Endometrial microvascular endothelial cells (primary cell): ENCODE measurements around the gene ARID1B. TPM values are rescaled to one million over a fixed set of nuclear protein-coding genes. Genes with fewer than 3 reads are reported as not detected.

Experiments used
- in situ Hi-C: cut with HindIII; loops from 2 replicates; pipeline ENCODE4 v1.10.0; 2017; ENCODE audit warnings: low sequenced_read_pairs, low pct_unique_long_range_greater_than_20kb; ENCODE audit errors: inconsistent ontology term
- total RNA-seq: library from RNA; depleted of rRNA; stranded (reverse); fragments of >200 nt; gene quantifications from one replicate; pipeline ENCODE4 v1.2.3, GENCODE V29; 2015; ENCODE audit errors: inconsistent ontology term

ARID1B gene
- total RNA-seq, 1 donor from 2014 or later = 24.6 TPM

GRCh38 chr6:156914181-156914580, 137.0 kb downstream of the ARID1B start:
- in situ Hi-C loops = no loop called here

- in situ Hi-C loops = no loop called here
Observed at GRCh38 chr6:156916130-156916801, 139.1 kb downstream of the ARID1B start.

GRCh38 chr6:156917213-156917612, 140.0 kb downstream of the ARID1B start:
- in situ Hi-C loops = no loop called here

- in situ Hi-C loops = no loop called here
Observed at GRCh38 chr6:156918647-156919046, 141.5 kb downstream of the ARID1B start.

- in situ Hi-C loops = no loop called here
Observed at GRCh38 chr6:156919370-156919769, 142.2 kb downstream of the ARID1B start.

GRCh38 chr6:156919814-156920369, 142.7 kb downstream of the ARID1B start:
- in situ Hi-C loops = no loop called here

- in situ Hi-C loops = no loop called here
Observed at GRCh38 chr6:156924246-156924645, 147.1 kb downstream of the ARID1B start.

- in situ Hi-C loops = no loop called here
Observed at GRCh38 chr6:156925026-156925425, 147.8 kb downstream of the ARID1B start.

- in situ Hi-C loops = no loop called here
Observed at GRCh38 chr6:156925718-156926607, 148.8 kb downstream of the ARID1B start.

GRCh38 chr6:156928126-156928525, 150.9 kb downstream of the ARID1B start:
- in situ Hi-C loops = no loop called here

GRCh38 chr6:156928972-156929371, 151.8 kb downstream of the ARID1B start:
- in situ Hi-C loops = no loop called here

- in situ Hi-C loops = no loop called here
Observed at GRCh38 chr6:156931283-156931682, 154.1 kb downstream of the ARID1B start.

- in situ Hi-C loops = no loop called here
Observed at GRCh38 chr6:156933201-156934068, 156.3 kb downstream of the ARID1B start.

GRCh38 chr6:156934069-156934460, 156.9 kb downstream of the ARID1B start:
- in situ Hi-C loops = no loop called here

GRCh38 chr6:156935000-156935399, 157.8 kb downstream of the ARID1B start:
- in situ Hi-C loops = no loop called here

- in situ Hi-C loops = no loop called here
Observed at GRCh38 chr6:156938143-156938542, 161.0 kb downstream of the ARID1B start.

- in situ Hi-C loops = no loop called here
Observed at GRCh38 chr6:156940221-156940620, 163.0 kb downstream of the ARID1B start.

GRCh38 chr6:156942266-156942665, 165.1 kb downstream of the ARID1B start:
- in situ Hi-C loops = no loop called here

GRCh38 chr6:156943166-156943565, 166.0 kb downstream of the ARID1B start:
- in situ Hi-C loops = no loop called here
